ENCODE data around the gene HNRNPL. TPM values are rescaled to one million over a fixed set of nuclear protein-coding genes. Genes with fewer than 3 reads are reported as not detected.

The HNRNPL gene
- total RNA-seq (269 TPM), polyA plus RNA-seq (198 TPM)
- long read RNA-seq, donor 1, partial matches to known transcripts = 0 of 5 reads
- long read RNA-seq, donor 1, other reads (novel, unspliced or antisense) = 0 of 5 reads
- long read RNA-seq, donor 2, transcript HNRNPL-201 (13 exons, 2,471 nt) = major isoform, 139 of 302 reads
- long read RNA-seq, donor 2, transcript HNRNPL-206 (6 exons, 3,094 nt) = minor isoform, 5 of 302 reads
- long read RNA-seq, donor 2, partial matches to known transcripts = 136 of 302 reads
- long read RNA-seq, donor 2, other reads (novel, unspliced or antisense) = 9 of 302 reads
- long read RNA-seq, donor 3, transcript HNRNPL-201 (13 exons, 2,471 nt) = major isoform, 45 of 117 reads
- long read RNA-seq, donor 3, transcript HNRNPL-206 (6 exons, 3,094 nt) = minor isoform, 7 of 117 reads
- long read RNA-seq, donor 3, partial matches to known transcripts = 59 of 117 reads
- long read RNA-seq, donor 3, other reads (novel, unspliced or antisense) = 0 of 117 reads
- long read RNA-seq, donor 4, transcript HNRNPL-201 (13 exons, 2,471 nt) = major isoform, 21 of 54 reads
- long read RNA-seq, donor 4, transcript HNRNPL-206 (6 exons, 3,094 nt) = minor isoform, 6 of 54 reads
- long read RNA-seq, donor 4, transcript HNRNPL-203 (7 exons, 2,404 nt) = minor isoform, 5 of 54 reads
- long read RNA-seq, donor 4, partial matches to known transcripts = 15 of 54 reads
- long read RNA-seq, donor 4, other reads (novel, unspliced or antisense) = 0 of 54 reads
- long read RNA-seq, donor 5, transcript HNRNPL-201 (13 exons, 2,471 nt) = major isoform, 60 of 198 reads
- long read RNA-seq, donor 5, transcript HNRNPL-205 (2 exons, 588 nt) = minor isoform, 5 of 198 reads
- long read RNA-seq, donor 5, transcript HNRNPL-206 (6 exons, 3,094 nt) = minor isoform, 7 of 198 reads
- long read RNA-seq, donor 5, partial matches to known transcripts = 114 of 198 reads
- long read RNA-seq, donor 5, other reads (novel, unspliced or antisense) = 5 of 198 reads
- long read RNA-seq, donor 6, transcript HNRNPL-201 (13 exons, 2,471 nt) = major isoform, 76 of 120 reads
- long read RNA-seq, donor 6, transcript HNRNPL-206 (6 exons, 3,094 nt) = minor isoform, 6 of 120 reads
- long read RNA-seq, donor 6, partial matches to known transcripts = 33 of 120 reads
- long read RNA-seq, donor 6, other reads (novel, unspliced or antisense) = 0 of 120 reads
- long read RNA-seq, donor 7, transcript HNRNPL-206 (6 exons, 3,094 nt) = minor isoform, 6 of 130 reads
- long read RNA-seq, donor 7, transcript HNRNPL-201 (13 exons, 2,471 nt) = major isoform, 58 of 130 reads
- long read RNA-seq, donor 7, partial matches to known transcripts = 62 of 130 reads
- long read RNA-seq, donor 7, other reads (novel, unspliced or antisense) = 0 of 130 reads
- long read RNA-seq, donor 8, transcript HNRNPL-201 (13 exons, 2,471 nt) = major isoform, 28 of 66 reads
- long read RNA-seq, donor 8, partial matches to known transcripts = 28 of 66 reads
- long read RNA-seq, donor 8, other reads (novel, unspliced or antisense) = 0 of 66 reads
- long read RNA-seq, donor 9, transcript HNRNPL-201 (13 exons, 2,471 nt) = major isoform, 29 of 66 reads
- long read RNA-seq, donor 9, partial matches to known transcripts = 31 of 66 reads
- long read RNA-seq, donor 9, other reads (novel, unspliced or antisense) = 0 of 66 reads
- long read RNA-seq, donor 10, transcript HNRNPL-201 (13 exons, 2,471 nt) = major isoform, 55 of 143 reads
- long read RNA-seq, donor 10, transcript HNRNPL-206 (6 exons, 3,094 nt) = minor isoform, 5 of 143 reads
- long read RNA-seq, donor 10, partial matches to known transcripts = 75 of 143 reads
- long read RNA-seq, donor 10, other reads (novel, unspliced or antisense) = 0 of 143 reads

DNA sequence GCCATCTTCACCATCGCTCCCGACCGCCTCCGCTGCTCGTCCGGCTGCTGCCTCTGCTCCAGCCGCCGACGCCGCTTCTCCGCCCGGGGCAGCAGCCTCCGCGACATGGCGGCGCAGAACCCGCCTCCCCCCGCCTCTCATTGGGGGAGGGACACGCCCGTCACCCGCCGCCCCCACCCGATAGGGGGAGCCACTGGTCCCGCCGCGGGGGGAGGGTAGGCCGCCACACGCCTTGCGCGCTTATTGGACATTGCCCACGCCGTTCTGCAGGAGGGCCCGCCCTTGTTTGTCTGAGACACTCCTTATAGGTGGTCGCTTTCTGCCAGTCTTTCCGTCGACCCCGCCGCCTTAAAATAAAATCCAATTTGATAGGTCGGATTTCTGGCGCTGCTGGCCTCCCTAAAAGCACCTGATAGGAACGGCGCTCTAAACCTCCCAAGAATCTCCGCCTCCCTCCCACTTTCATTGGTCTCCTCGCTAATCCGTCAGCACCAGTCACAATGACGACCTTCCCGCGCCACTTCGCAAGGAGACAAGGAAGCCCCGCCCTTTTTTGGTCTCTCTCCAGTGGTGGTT lies at the start of gene HNRNPL:
Gene HNRNPL, minus strand, starts transcription at position 127 of the 576 bp plus-strand sequence. Its CDS starts 20 bp downstream, at position 107.
- peak within 1 kb of the TSS; percentile 75 to 95 for H3K4me3 ChIP-seq (ENCODE audit: low read length in 2 of 2)
- H3K27ac ChIP-seq (ENCODE audit: low read depth in 1 of 2, low read length in 1 of 2) = peak within 1 kb of the TSS; percentile 100
- H3K9me3 ChIP-seq (ENCODE audit: control insufficient read depth in 2 of 2, insufficient read depth in 1 of 2, low read length in 1 of 2) = peaks cover 0 to 3% of the 10 kb centered on the region in 2 donors
- under 1% methylated on average over 50 of the region's 50 CpGs for WGBS
- peaks cover 28 to 37% of the 10 kb centered on the region in 2 donors for H3K36me3 ChIP-seq (ENCODE audit: control insufficient read depth in 2 of 2, insufficient read depth in 2 of 2, low read length in 1 of 2)
- H3K4me1 ChIP-seq (ENCODE audit: control insufficient read depth in 2 of 2, insufficient read depth in 2 of 2, low read length in 2 of 2) = peaks cover 27 to 45% of the 10 kb centered on the region in 2 donors
- peak in 6 of 9 donors; percentile 89 to 100 (median 100) for DNase-seq (ENCODE audit: low read depth in 6 of 9, low spot score in 9 of 9)
- peaks cover 0 to 4% of the 10 kb centered on the region in 2 donors for H3K27me3 ChIP-seq (ENCODE audit: control insufficient read depth in 2 of 2, insufficient read depth in 1 of 2, low read length in 1 of 2)

DNA sequence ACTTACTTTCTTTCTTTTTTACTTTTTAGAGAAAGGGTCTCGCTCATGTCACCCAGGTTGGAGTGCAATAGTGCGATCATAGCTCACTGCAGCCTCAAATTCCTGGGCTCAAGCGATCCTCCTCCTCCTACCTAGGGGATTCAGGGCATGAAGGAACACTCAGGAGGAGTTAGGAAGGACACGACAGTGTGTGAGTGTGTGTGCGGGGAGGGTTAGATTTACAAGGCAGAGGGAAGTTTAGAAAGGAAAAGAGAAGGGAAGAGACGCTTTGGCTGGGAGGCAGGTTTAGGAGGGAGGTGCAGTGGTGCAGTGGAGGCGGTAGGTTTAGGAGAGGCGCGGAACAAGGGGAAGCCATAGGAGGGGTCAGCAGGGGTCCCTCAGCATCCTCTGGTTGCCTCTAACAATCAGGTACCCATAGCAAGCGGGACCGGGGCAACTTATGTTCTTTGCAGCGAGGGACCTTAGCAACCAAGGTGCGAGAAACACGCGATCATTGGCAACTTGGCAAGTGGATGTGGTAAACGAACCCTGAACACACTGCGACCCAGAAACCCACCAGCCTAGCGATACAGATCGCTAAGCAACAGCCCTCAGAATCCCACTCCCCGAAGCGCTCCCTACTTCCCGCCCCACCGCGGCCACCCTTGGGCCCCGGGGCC lies 49.1 kb upstream of the HNRNPL start:
- peaks cover 0 to 5% of the 10 kb centered on the region in 2 donors for H3K9me3 ChIP-seq (ENCODE audit: control insufficient read depth in 2 of 2, insufficient read depth in 1 of 2, low read length in 1 of 2)
- peaks cover 6 to 33% of the 10 kb centered on the region in 2 donors for H3K4me1 ChIP-seq (ENCODE audit: control insufficient read depth in 2 of 2, insufficient read depth in 2 of 2, low read length in 2 of 2)
- H3K36me3 ChIP-seq (ENCODE audit: control insufficient read depth in 2 of 2, insufficient read depth in 2 of 2, low read length in 1 of 2) = no peaks in the 10 kb centered on the region
- H3K27me3 ChIP-seq (ENCODE audit: control insufficient read depth in 2 of 2, insufficient read depth in 1 of 2, low read length in 1 of 2) = no peaks in the 10 kb centered on the region
- 14% methylated on average over 25 of the region's 25 CpGs for WGBS
- peak overlapping the region; percentile 84 for H3K4me3 ChIP-seq (ENCODE audit: low read length in 2 of 2)
- H3K27ac ChIP-seq (ENCODE audit: low read depth in 1 of 2, low read length in 1 of 2) = peak overlapping the region; percentile 70
- DNase-seq (ENCODE audit: low read depth in 6 of 9, low spot score in 9 of 9) = no peak

DNA sequence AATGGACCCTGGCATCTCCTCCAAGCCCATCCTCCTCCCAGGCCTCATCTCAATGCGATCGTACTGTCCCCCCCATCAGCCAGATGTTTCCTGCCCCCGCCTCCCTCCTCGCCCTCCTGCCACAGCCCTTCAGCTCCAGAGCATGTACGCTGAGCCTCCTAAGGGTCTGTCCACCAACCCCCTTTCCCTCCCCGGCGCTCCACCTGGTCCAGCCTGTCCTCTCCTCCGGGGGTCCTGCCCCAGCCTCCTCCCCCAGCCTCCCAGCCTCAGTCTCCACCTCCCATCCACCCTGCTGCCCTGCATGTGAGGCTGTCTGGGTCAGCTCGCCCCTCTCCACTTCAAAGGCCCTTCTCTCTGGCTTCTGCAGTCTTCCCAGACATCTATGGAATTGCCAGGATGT lies 45.2 kb upstream of the HNRNPL start:
- Histone ChIP-seq H3K4me1 (ENCODE audit: control insufficient read depth in 2 of 2, insufficient read depth in 2 of 2, low read length in 2 of 2) (peaks cover 6 to 27% of the 10 kb centered on the region in 2 donors), H3K4me3 (ENCODE audit: low read length in 2 of 2) (no peak overlapping the region), H3K36me3 (ENCODE audit: control insufficient read depth in 2 of 2, insufficient read depth in 2 of 2, low read length in 1 of 2) (peaks cover 4 to 12% of the 10 kb centered on the region in 2 donors), H3K27me3 (ENCODE audit: control insufficient read depth in 2 of 2, insufficient read depth in 1 of 2, low read length in 1 of 2) (no peaks in the 10 kb centered on the region), H3K9me3 (ENCODE audit: control insufficient read depth in 2 of 2, insufficient read depth in 1 of 2, low read length in 1 of 2) (no peaks in the 10 kb centered on the region), H3K27ac (ENCODE audit: low read depth in 1 of 2, low read length in 1 of 2) (no peak overlapping the region)
- WGBS = 48% methylated on average over 9 of the region's 9 CpGs
- no peak for DNase-seq (ENCODE audit: low read depth in 6 of 9, low spot score in 9 of 9)

DNA sequence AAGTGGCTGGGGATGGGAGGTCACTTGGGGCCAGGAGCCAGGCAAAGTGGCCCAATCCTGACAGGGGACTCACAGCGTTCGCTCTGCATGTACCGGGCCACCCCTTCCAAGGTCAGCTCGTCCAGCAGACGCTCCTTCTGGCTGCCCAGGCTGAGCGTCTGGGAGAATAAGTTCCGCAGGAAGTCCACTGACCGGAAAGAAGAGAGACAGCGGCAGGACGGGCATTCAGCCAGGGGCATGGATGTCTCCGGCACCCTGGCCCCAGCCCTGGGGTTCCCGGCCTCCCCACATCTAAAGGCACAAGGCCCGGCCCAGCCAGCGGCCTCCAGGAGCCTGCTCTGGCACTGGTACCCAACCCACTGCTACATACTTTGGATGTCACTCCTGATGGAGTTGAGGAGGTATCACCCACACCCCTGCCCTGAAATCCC lies 43.6 kb upstream of the HNRNPL start:
- no peak overlapping the region for H3K4me3 ChIP-seq (ENCODE audit: low read length in 2 of 2)
- WGBS = 92% methylated on average over 14 of the region's 14 CpGs
- no peak for DNase-seq (ENCODE audit: low read depth in 6 of 9, low spot score in 9 of 9)
- no peaks in the 10 kb centered on the region for H3K27me3 ChIP-seq (ENCODE audit: control insufficient read depth in 2 of 2, insufficient read depth in 1 of 2, low read length in 1 of 2)
- no peaks in the 10 kb centered on the region for H3K9me3 ChIP-seq (ENCODE audit: control insufficient read depth in 2 of 2, insufficient read depth in 1 of 2, low read length in 1 of 2)
- H3K27ac ChIP-seq (ENCODE audit: low read depth in 1 of 2, low read length in 1 of 2) = peak overlapping the region in 1 of 2 donors; percentile 55
- peaks cover 3 to 18% of the 10 kb centered on the region in 2 donors for H3K4me1 ChIP-seq (ENCODE audit: control insufficient read depth in 2 of 2, insufficient read depth in 2 of 2, low read length in 2 of 2)
- H3K36me3 ChIP-seq (ENCODE audit: control insufficient read depth in 2 of 2, insufficient read depth in 2 of 2, low read length in 1 of 2) = peaks cover 18 to 27% of the 10 kb centered on the region in 2 donors

DNA sequence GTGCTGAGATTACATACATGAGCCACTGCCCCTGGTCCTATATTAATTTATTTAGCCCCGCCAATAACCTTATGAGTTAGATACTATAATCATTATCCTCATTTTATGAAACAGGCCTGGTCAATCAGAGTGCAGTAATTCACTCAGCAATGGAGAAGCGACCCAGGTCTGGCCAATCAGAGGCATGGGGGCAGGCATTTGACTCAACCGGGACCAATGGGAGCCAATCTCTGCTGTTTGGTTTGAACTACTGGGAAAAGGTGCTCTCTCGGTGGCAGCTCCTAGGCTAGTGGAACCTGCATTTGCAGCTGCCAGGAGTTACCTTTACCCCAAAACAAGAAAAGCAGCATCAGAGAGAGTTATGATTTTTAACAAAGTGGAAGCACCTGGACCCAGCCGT lies 43.1 kb upstream of the HNRNPL start:
- no peaks in the 10 kb centered on the region for H3K27me3 ChIP-seq (ENCODE audit: control insufficient read depth in 2 of 2, insufficient read depth in 1 of 2, low read length in 1 of 2)
- H3K36me3 ChIP-seq (ENCODE audit: control insufficient read depth in 2 of 2, insufficient read depth in 2 of 2, low read length in 1 of 2) = peaks cover 20 to 31% of the 10 kb centered on the region in 2 donors
- no peak overlapping the region for H3K4me3 ChIP-seq (ENCODE audit: low read length in 2 of 2)
- H3K27ac ChIP-seq (ENCODE audit: low read depth in 1 of 2, low read length in 1 of 2) = peak overlapping the region in 1 of 2 donors; percentile 55
- H3K9me3 ChIP-seq (ENCODE audit: control insufficient read depth in 2 of 2, insufficient read depth in 1 of 2, low read length in 1 of 2) = no peaks in the 10 kb centered on the region
- 86% methylated on average over 5 of the region's 5 CpGs for WGBS
- peaks cover 0 to 14% of the 10 kb centered on the region in 2 donors for H3K4me1 ChIP-seq (ENCODE audit: control insufficient read depth in 2 of 2, insufficient read depth in 2 of 2, low read length in 2 of 2)
- DNase-seq (ENCODE audit: low read depth in 6 of 9, low spot score in 9 of 9) = no peak

DNA sequence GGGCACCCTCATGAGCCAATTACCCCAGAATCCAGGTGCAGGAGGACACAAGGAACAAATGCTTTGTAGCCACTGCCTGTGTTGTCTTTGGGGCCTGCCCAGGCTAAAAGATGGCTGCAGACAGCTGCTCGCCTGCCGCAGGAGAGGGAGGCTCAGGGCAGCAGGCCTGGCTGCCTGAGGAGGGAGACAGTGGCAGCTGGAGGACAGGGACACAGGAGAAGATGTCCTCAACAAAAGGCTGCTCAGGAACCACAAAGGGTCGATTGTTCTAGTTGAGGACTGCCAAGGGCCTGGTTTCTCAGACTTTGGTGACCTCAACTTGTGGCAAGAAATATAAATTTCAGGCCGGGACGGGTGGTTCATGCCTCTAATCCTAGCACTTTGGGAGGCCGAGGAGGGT lies 42.0 kb upstream of the HNRNPL start:
- peaks cover 0 to 9% of the 10 kb centered on the region in 2 donors for H3K4me1 ChIP-seq (ENCODE audit: control insufficient read depth in 2 of 2, insufficient read depth in 2 of 2, low read length in 2 of 2)
- H3K4me3 ChIP-seq (ENCODE audit: low read length in 2 of 2) = no peak overlapping the region
- no peaks in the 10 kb centered on the region for H3K9me3 ChIP-seq (ENCODE audit: control insufficient read depth in 2 of 2, insufficient read depth in 1 of 2, low read length in 1 of 2)
- no peaks in the 10 kb centered on the region for H3K27me3 ChIP-seq (ENCODE audit: control insufficient read depth in 2 of 2, insufficient read depth in 1 of 2, low read length in 1 of 2)
- H3K36me3 ChIP-seq (ENCODE audit: control insufficient read depth in 2 of 2, insufficient read depth in 2 of 2, low read length in 1 of 2) = peaks cover 20 to 31% of the 10 kb centered on the region in 2 donors
- H3K27ac ChIP-seq (ENCODE audit: low read depth in 1 of 2, low read length in 1 of 2) = no peak overlapping the region
- DNase-seq (ENCODE audit: low read depth in 6 of 9, low spot score in 9 of 9) = no peak
- WGBS = 95% methylated on average over 6 of the region's 6 CpGs

DNA sequence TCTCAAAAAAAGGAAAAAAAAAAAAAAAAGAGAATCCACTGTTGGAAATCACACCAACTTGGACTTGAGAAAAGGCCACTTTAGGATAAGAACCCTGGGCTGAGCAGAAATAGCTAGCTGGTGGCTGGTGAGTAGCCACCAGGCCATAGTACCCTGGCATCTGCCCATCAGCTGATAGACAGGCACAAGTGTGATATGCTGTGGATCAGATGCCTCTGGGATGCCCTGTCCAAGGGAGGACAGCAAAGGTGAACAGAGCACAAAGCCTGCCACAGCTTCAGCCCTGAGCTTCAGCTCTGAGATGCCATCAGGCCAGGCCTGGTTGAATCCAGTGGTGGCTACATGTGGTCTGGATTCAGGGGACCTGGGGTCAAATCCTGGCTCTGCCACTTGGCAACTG lies 40.9 kb upstream of the HNRNPL start:
- no peak overlapping the region for H3K27ac ChIP-seq (ENCODE audit: low read depth in 1 of 2, low read length in 1 of 2)
- H3K36me3 ChIP-seq (ENCODE audit: control insufficient read depth in 2 of 2, insufficient read depth in 2 of 2, low read length in 1 of 2) = peaks cover 20 to 31% of the 10 kb centered on the region in 2 donors

More for the DNA sequence above, 40.9 kb upstream of the HNRNPL start:
- H3K27me3 ChIP-seq (ENCODE audit: control insufficient read depth in 2 of 2, insufficient read depth in 1 of 2, low read length in 1 of 2) = no peaks in the 10 kb centered on the region
- peaks cover 0 to 9% of the 10 kb centered on the region in 2 donors for H3K4me1 ChIP-seq (ENCODE audit: control insufficient read depth in 2 of 2, insufficient read depth in 2 of 2, low read length in 2 of 2)
- no peak for DNase-seq (ENCODE audit: low read depth in 6 of 9, low spot score in 9 of 9)
- no peak overlapping the region for H3K4me3 ChIP-seq (ENCODE audit: low read length in 2 of 2)
- no peaks in the 10 kb centered on the region for H3K9me3 ChIP-seq (ENCODE audit: control insufficient read depth in 2 of 2, insufficient read depth in 1 of 2, low read length in 1 of 2)

Measured in thymus (tissue), 14 donors.